Activated naive CD8-positive, alpha-beta T cell treated with anti-CD3 and anti-CD28 coated beads, Interleukin-2, amount 50 U/mL, for 24 hours (primary cell): ENCODE results near the gene SLC44A5.

Experiments used
- ATAC-seq: fragments of 150-1000 bp; cut with Tn5 transposase; one replicate; pipeline ENCODE4 v1.10.0; 2021
- DNase-seq: peaks from one replicate; pipeline ENCODE4 v3.0.0; 2021
- H3K27ac Mint-ChIP-seq: one replicate; pipeline ENCODE4 v1.8.0; 2021; ENCODE audit warnings: mild to moderate bottlenecking, mixed read lengths
- H3K27me3 Mint-ChIP-seq: one replicate; pipeline ENCODE4 v1.8.0; 2021; ENCODE audit warnings: mixed read lengths
- H3K36me3 Mint-ChIP-seq: one replicate; pipeline ENCODE4 v1.8.0; 2021; ENCODE audit warnings: low read depth, mixed read lengths
- H3K4me1 Mint-ChIP-seq: one replicate; pipeline ENCODE4 v1.8.0; 2021; ENCODE audit warnings: mixed read lengths
- H3K4me3 Mint-ChIP-seq: one replicate; pipeline ENCODE4 v1.8.0; 2021; ENCODE audit warnings: mild to moderate bottlenecking, moderate library complexity, mixed read lengths
- H3K9me3 Mint-ChIP-seq: one replicate; pipeline ENCODE4 v1.8.0; 2021; ENCODE audit warnings: mixed read lengths

Gene SLC44A5

GRCh38 chr1:75559136-75559535 lies 51.8 kb downstream of the SLC44A5 start:
- ATAC-seq (no peak), DNase-seq (no peak)
- H3K27ac Mint-ChIP-seq = no peak overlapping the region
- no peaks in the 10 kb centered on the region for H3K36me3 Mint-ChIP-seq
- H3K27me3 Mint-ChIP-seq = peaks cover 2% of the 10 kb centered on the region
- no peak overlapping the region for H3K4me3 Mint-ChIP-seq
- H3K4me1 Mint-ChIP-seq = no peaks in the 10 kb centered on the region
- no peaks in the 10 kb centered on the region for H3K9me3 Mint-ChIP-seq

- H3K27me3 Mint-ChIP-seq = peaks cover 2% of the 10 kb centered on the region
- DNase-seq (no peak), ATAC-seq (no peak)
- no peaks in the 10 kb centered on the region for H3K36me3 Mint-ChIP-seq
- no peak overlapping the region for H3K27ac Mint-ChIP-seq
- H3K4me3 Mint-ChIP-seq = no peak overlapping the region
- no peaks in the 10 kb centered on the region for H3K4me1 Mint-ChIP-seq
- no peaks in the 10 kb centered on the region for H3K9me3 Mint-ChIP-seq
Measured at GRCh38 chr1:75554870-75555269, 56.0 kb downstream of the SLC44A5 start.

GRCh38 chr1:75554181-75554580 lies 56.7 kb downstream of the SLC44A5 start:
- no peaks in the 10 kb centered on the region for H3K36me3 Mint-ChIP-seq
- H3K9me3 Mint-ChIP-seq = no peaks in the 10 kb centered on the region
- H3K27me3 Mint-ChIP-seq = peaks cover 4% of the 10 kb centered on the region
- no peak overlapping the region for H3K27ac Mint-ChIP-seq
- no peak overlapping the region for H3K4me3 Mint-ChIP-seq
- no peak for DNase-seq
- H3K4me1 Mint-ChIP-seq = no peaks in the 10 kb centered on the region
- ATAC-seq = no peak

- H3K4me3 Mint-ChIP-seq = no peak overlapping the region
- H3K27ac Mint-ChIP-seq = no peak overlapping the region
- H3K36me3 Mint-ChIP-seq = no peaks in the 10 kb centered on the region
- no peak for DNase-seq
- peaks cover 4% of the 10 kb centered on the region for H3K27me3 Mint-ChIP-seq
- no peak for ATAC-seq
- H3K9me3 Mint-ChIP-seq = no peaks in the 10 kb centered on the region
- no peaks in the 10 kb centered on the region for H3K4me1 Mint-ChIP-seq
Measured at GRCh38 chr1:75550559-75550958, 60.4 kb downstream of the SLC44A5 start.

GRCh38 chr1:75548721-75549480 lies 62.0 kb downstream of the SLC44A5 start:
- no peaks in the 10 kb centered on the region for H3K4me1 Mint-ChIP-seq
- H3K27me3 Mint-ChIP-seq = peaks cover 5% of the 10 kb centered on the region
- no peaks in the 10 kb centered on the region for H3K9me3 Mint-ChIP-seq
- DNase-seq (no peak), ATAC-seq (no peak)
- H3K36me3 Mint-ChIP-seq = no peaks in the 10 kb centered on the region
- H3K4me3 Mint-ChIP-seq = no peak overlapping the region
- no peak overlapping the region for H3K27ac Mint-ChIP-seq

- Mint-ChIP-seq H3K9me3 (no peaks in the 10 kb centered on the region), H3K36me3 (no peaks in the 10 kb centered on the region), H3K27ac (no peak overlapping the region), H3K4me1 (no peaks in the 10 kb centered on the region), H3K4me3 (no peak overlapping the region), H3K27me3 (peaks cover 3% of the 10 kb centered on the region)
- DNase-seq (no peak), ATAC-seq (no peak)
Measured at GRCh38 chr1:75543705-75544104, 67.2 kb downstream of the SLC44A5 start.

- peaks cover 3% of the 10 kb centered on the region for H3K27me3 Mint-ChIP-seq
- H3K4me3 Mint-ChIP-seq = no peak overlapping the region
- no peak for DNase-seq
- H3K4me1 Mint-ChIP-seq = no peaks in the 10 kb centered on the region
- H3K36me3 Mint-ChIP-seq = no peaks in the 10 kb centered on the region
- H3K27ac Mint-ChIP-seq = no peak overlapping the region
- H3K9me3 Mint-ChIP-seq = no peaks in the 10 kb centered on the region
- no peak for ATAC-seq
Measured at GRCh38 chr1:75542818-75543570, 67.9 kb downstream of the SLC44A5 start.

GRCh38 chr1:75539230-75540116 lies 71.4 kb downstream of the SLC44A5 start:
- no peak overlapping the region for H3K4me3 Mint-ChIP-seq
- H3K4me1 Mint-ChIP-seq = no peaks in the 10 kb centered on the region

GRCh38 chr1:75533085-75533484 lies 77.8 kb downstream of the SLC44A5 start:
- Mint-ChIP-seq H3K4me1 (no peaks in the 10 kb centered on the region), H3K27ac (peak overlapping the region; percentile 6), H3K4me3 (no peak overlapping the region), H3K36me3 (no peaks in the 10 kb centered on the region), H3K27me3 (peaks cover 3% of the 10 kb centered on the region), H3K9me3 (no peaks in the 10 kb centered on the region)
- no peak for ATAC-seq
- DNase-seq = no peak

More at GRCh38 chr1:75539230-75540116, 71.4 kb downstream of the SLC44A5 start:
- Mint-ChIP-seq H3K27me3 (no peaks in the 10 kb centered on the region), H3K9me3 (no peaks in the 10 kb centered on the region), H3K36me3 (no peaks in the 10 kb centered on the region), H3K27ac (no peak overlapping the region)
- ATAC-seq = no peak
- DNase-seq = no peak

GRCh38 chr1:75531570-75531969 lies 79.3 kb downstream of the SLC44A5 start:
- Mint-ChIP-seq H3K27ac (no peak overlapping the region), H3K36me3 (no peaks in the 10 kb centered on the region), H3K9me3 (no peaks in the 10 kb centered on the region), H3K4me3 (no peak overlapping the region), H3K27me3 (peaks cover 5% of the 10 kb centered on the region), H3K4me1 (no peaks in the 10 kb centered on the region)
- ATAC-seq (no peak), DNase-seq (no peak)

- Mint-ChIP-seq H3K4me3 (no peak overlapping the region), H3K4me1 (no peaks in the 10 kb centered on the region), H3K36me3 (no peaks in the 10 kb centered on the region), H3K27ac (no peak overlapping the region), H3K27me3 (peaks cover 5% of the 10 kb centered on the region), H3K9me3 (no peaks in the 10 kb centered on the region)
- DNase-seq (no peak), ATAC-seq (no peak)
Measured at GRCh38 chr1:75529488-75529887, 81.4 kb downstream of the SLC44A5 start.

- Mint-ChIP-seq H3K9me3 (no peaks in the 10 kb centered on the region), H3K27ac (no peak overlapping the region), H3K27me3 (peaks cover 4% of the 10 kb centered on the region), H3K4me3 (no peak overlapping the region), H3K4me1 (no peaks in the 10 kb centered on the region), H3K36me3 (no peaks in the 10 kb centered on the region)
- ATAC-seq = no peak
- no peak for DNase-seq
Measured at GRCh38 chr1:75528001-75528400, 82.9 kb downstream of the SLC44A5 start.

GRCh38 chr1:75522389-75522788 lies 88.5 kb downstream of the SLC44A5 start:
- DNase-seq = no peak
- no peak for ATAC-seq
- no peak overlapping the region for H3K27ac Mint-ChIP-seq
- H3K27me3 Mint-ChIP-seq = peaks cover 2% of the 10 kb centered on the region
- no peaks in the 10 kb centered on the region for H3K36me3 Mint-ChIP-seq
- H3K9me3 Mint-ChIP-seq = no peaks in the 10 kb centered on the region
- H3K4me1 Mint-ChIP-seq = no peaks in the 10 kb centered on the region
- H3K4me3 Mint-ChIP-seq = no peak overlapping the region

- Mint-ChIP-seq H3K4me3 (no peak overlapping the region), H3K9me3 (no peaks in the 10 kb centered on the region), H3K27ac (no peak overlapping the region), H3K36me3 (no peaks in the 10 kb centered on the region), H3K27me3 (no peaks in the 10 kb centered on the region), H3K4me1 (no peaks in the 10 kb centered on the region)
- ATAC-seq (no peak), DNase-seq (no peak)
Measured at GRCh38 chr1:75521658-75522057, 89.3 kb downstream of the SLC44A5 start.
